Measurements from ENCODE around the gene TTC7B. TPM values are rescaled to one million over a fixed set of nuclear protein-coding genes. Genes with fewer than 3 reads are reported as not detected.

The TTC7B gene
- total RNA-seq, 1 experiment from 2014 or later = under 0.01 TPM

GRCh38 chr14:90536092-90536491 is 280.1 kb downstream of the TTC7B start:
- no peak overlapping the region for H2AFZ ChIP-seq (ENCODE audit: low read length)
- no peaks in the 10 kb centered on the region for H3K4me1 ChIP-seq (ENCODE audit: low read length)
- H3K9me3 ChIP-seq (ENCODE audit: low read length) = no peaks in the 10 kb centered on the region
- no peak overlapping the region for H3K4me3 ChIP-seq (ENCODE audit: low read length)
- H3K9me2 ChIP-seq (replicated peaks; ENCODE audit: insufficient read depth, low read length) = no peaks in the 10 kb centered on the region
- no peaks in the 10 kb centered on the region for H3K27me3 ChIP-seq (ENCODE audit: low read length)
- H4K20me1 ChIP-seq (ENCODE audit: insufficient read depth, low read depth, low read length) = no peaks in the 10 kb centered on the region
- no peak for DNase-seq
- no peaks in the 10 kb centered on the region for H3K79me2 ChIP-seq (ENCODE audit: low read length)
- H3K36me3 ChIP-seq (ENCODE audit: insufficient read depth, low read length) = no peaks in the 10 kb centered on the region
- H3K4me2 ChIP-seq (ENCODE audit: low read depth, low read length, poor library complexity, severe bottlenecking) = no peak overlapping the region
- H3K27ac ChIP-seq (ENCODE audit: low read length) = no peak overlapping the region
- H3K9ac ChIP-seq (ENCODE audit: low read length) = no peak overlapping the region

- H3K9ac ChIP-seq (ENCODE audit: low read length) = no peak overlapping the region
- H3K27ac ChIP-seq (ENCODE audit: low read length) = no peak overlapping the region
- H4K20me1 ChIP-seq (ENCODE audit: insufficient read depth, low read depth, low read length) = no peaks in the 10 kb centered on the region
- no peak for DNase-seq
- H3K27me3 ChIP-seq (ENCODE audit: low read length) = no peaks in the 10 kb centered on the region
- H3K9me2 ChIP-seq (replicated peaks; ENCODE audit: insufficient read depth, low read length) = no peaks in the 10 kb centered on the region
- H3K4me2 ChIP-seq (ENCODE audit: low read depth, low read length, poor library complexity, severe bottlenecking) = no peak overlapping the region
- no peaks in the 10 kb centered on the region for H3K36me3 ChIP-seq (ENCODE audit: insufficient read depth, low read length)
- H3K9me3 ChIP-seq (ENCODE audit: low read length) = no peaks in the 10 kb centered on the region
- H2AFZ ChIP-seq (ENCODE audit: low read length) = no peak overlapping the region
- H3K79me2 ChIP-seq (ENCODE audit: low read length) = no peaks in the 10 kb centered on the region
- H3K4me3 ChIP-seq (ENCODE audit: low read length) = no peak overlapping the region
- no peaks in the 10 kb centered on the region for H3K4me1 ChIP-seq (ENCODE audit: low read length)
These were observed 280.6 kb downstream of the TTC7B start for GRCh38 chr14:90535556-90536090.

- Histone ChIP-seq H4K20me1 (ENCODE audit: insufficient read depth, low read depth, low read length) (no peaks in the 10 kb centered on the region), H3K9me3 (ENCODE audit: low read length) (no peaks in the 10 kb centered on the region), H2AFZ (ENCODE audit: low read length) (no peak overlapping the region), H3K4me3 (ENCODE audit: low read length) (no peak overlapping the region), H3K36me3 (ENCODE audit: insufficient read depth, low read length) (no peaks in the 10 kb centered on the region), H3K9me2 (replicated peaks; ENCODE audit: insufficient read depth, low read length) (no peaks in the 10 kb centered on the region), H3K27me3 (ENCODE audit: low read length) (no peaks in the 10 kb centered on the region), H3K9ac (ENCODE audit: low read length) (no peak overlapping the region), H3K4me2 (ENCODE audit: low read depth, low read length, poor library complexity, severe bottlenecking) (no peak overlapping the region), H3K79me2 (ENCODE audit: low read length) (no peaks in the 10 kb centered on the region), H3K4me1 (ENCODE audit: low read length) (no peaks in the 10 kb centered on the region), H3K27ac (ENCODE audit: low read length) (no peak overlapping the region)
- DNase-seq = no peak
These were observed 281.2 kb downstream of the TTC7B start for GRCh38 chr14:90534838-90535555.

- Histone ChIP-seq H3K79me2 (ENCODE audit: low read length) (no peaks in the 10 kb centered on the region), H3K4me1 (ENCODE audit: low read length) (no peaks in the 10 kb centered on the region), H3K9me2 (replicated peaks; ENCODE audit: insufficient read depth, low read length) (no peaks in the 10 kb centered on the region), H3K9ac (ENCODE audit: low read length) (no peak overlapping the region), H3K36me3 (ENCODE audit: insufficient read depth, low read length) (no peaks in the 10 kb centered on the region), H2AFZ (ENCODE audit: low read length) (no peak overlapping the region), H3K27ac (ENCODE audit: low read length) (no peak overlapping the region), H4K20me1 (ENCODE audit: insufficient read depth, low read depth, low read length) (no peaks in the 10 kb centered on the region), H3K27me3 (ENCODE audit: low read length) (no peaks in the 10 kb centered on the region), H3K4me3 (ENCODE audit: low read length) (no peak overlapping the region), H3K9me3 (ENCODE audit: low read length) (no peaks in the 10 kb centered on the region), H3K4me2 (ENCODE audit: low read depth, low read length, poor library complexity, severe bottlenecking) (no peak overlapping the region)
- no peak for DNase-seq
These were observed 282.0 kb downstream of the TTC7B start for GRCh38 chr14:90534091-90534837.

- Histone ChIP-seq H3K9me2 (replicated peaks; ENCODE audit: insufficient read depth, low read length) (no peaks in the 10 kb centered on the region), H2AFZ (ENCODE audit: low read length) (no peak overlapping the region), H3K9me3 (ENCODE audit: low read length) (no peaks in the 10 kb centered on the region), H3K27ac (ENCODE audit: low read length) (no peak overlapping the region), H3K27me3 (ENCODE audit: low read length) (no peaks in the 10 kb centered on the region), H3K4me3 (ENCODE audit: low read length) (no peak overlapping the region), H3K36me3 (ENCODE audit: insufficient read depth, low read length) (no peaks in the 10 kb centered on the region), H3K4me1 (ENCODE audit: low read length) (no peaks in the 10 kb centered on the region), H4K20me1 (ENCODE audit: insufficient read depth, low read depth, low read length) (no peaks in the 10 kb centered on the region), H3K79me2 (ENCODE audit: low read length) (no peaks in the 10 kb centered on the region), H3K9ac (ENCODE audit: low read length) (no peak overlapping the region), H3K4me2 (ENCODE audit: low read depth, low read length, poor library complexity, severe bottlenecking) (no peak overlapping the region)
- DNase-seq = no peak
These were observed 282.6 kb downstream of the TTC7B start for GRCh38 chr14:90533591-90534021.

GRCh38 chr14:90532826-90533525 is 283.3 kb downstream of the TTC7B start:
- DNase-seq = no peak
- Histone ChIP-seq H3K9me3 (ENCODE audit: low read length) (no peaks in the 10 kb centered on the region), H3K9ac (ENCODE audit: low read length) (no peak overlapping the region), H3K27me3 (ENCODE audit: low read length) (no peaks in the 10 kb centered on the region), H3K4me2 (ENCODE audit: low read depth, low read length, poor library complexity, severe bottlenecking) (no peak overlapping the region), H4K20me1 (ENCODE audit: insufficient read depth, low read depth, low read length) (no peaks in the 10 kb centered on the region), H3K4me1 (ENCODE audit: low read length) (no peaks in the 10 kb centered on the region), H3K36me3 (ENCODE audit: insufficient read depth, low read length) (no peaks in the 10 kb centered on the region), H3K27ac (ENCODE audit: low read length) (no peak overlapping the region), H3K4me3 (ENCODE audit: low read length) (no peak overlapping the region), H3K79me2 (ENCODE audit: low read length) (no peaks in the 10 kb centered on the region), H3K9me2 (replicated peaks; ENCODE audit: insufficient read depth, low read length) (no peaks in the 10 kb centered on the region), H2AFZ (ENCODE audit: low read length) (no peak overlapping the region)

GRCh38 chr14:90531497-90531896 is 284.7 kb downstream of the TTC7B start:
- H4K20me1 ChIP-seq (ENCODE audit: insufficient read depth, low read depth, low read length) = no peaks in the 10 kb centered on the region
- no peak for DNase-seq
- H2AFZ ChIP-seq (ENCODE audit: low read length) = no peak overlapping the region
- H3K36me3 ChIP-seq (ENCODE audit: insufficient read depth, low read length) = no peaks in the 10 kb centered on the region
- no peak overlapping the region for H3K4me2 ChIP-seq (ENCODE audit: low read depth, low read length, poor library complexity, severe bottlenecking)
- H3K27me3 ChIP-seq (ENCODE audit: low read length) = no peaks in the 10 kb centered on the region; the same call in 1 of the 2 replicates
- H3K4me3 ChIP-seq (ENCODE audit: low read length) = no peak overlapping the region
- no peaks in the 10 kb centered on the region for H3K79me2 ChIP-seq (ENCODE audit: low read length)
- H3K9me2 ChIP-seq (replicated peaks; ENCODE audit: insufficient read depth, low read length) = no peaks in the 10 kb centered on the region
- H3K9me3 ChIP-seq (ENCODE audit: low read length) = peaks cover 5% of the 10 kb centered on the region
- H3K27ac ChIP-seq (ENCODE audit: low read length) = no peak overlapping the region
- no peaks in the 10 kb centered on the region for H3K4me1 ChIP-seq (ENCODE audit: low read length)
- H3K9ac ChIP-seq (ENCODE audit: low read length) = no peak overlapping the region

GRCh38 chr14:90530523-90530922 is 285.7 kb downstream of the TTC7B start:
- Histone ChIP-seq H3K9me2 (replicated peaks; ENCODE audit: insufficient read depth, low read length) (no peaks in the 10 kb centered on the region), H3K4me3 (ENCODE audit: low read length) (no peak overlapping the region), H3K79me2 (ENCODE audit: low read length) (no peaks in the 10 kb centered on the region), H3K27me3 (ENCODE audit: low read length) (no peaks in the 10 kb centered on the region; the same call in 1 of the 2 replicates), H3K9ac (ENCODE audit: low read length) (no peak overlapping the region), H3K36me3 (ENCODE audit: insufficient read depth, low read length) (no peaks in the 10 kb centered on the region), H3K9me3 (ENCODE audit: low read length) (peaks cover 5% of the 10 kb centered on the region), H3K4me2 (ENCODE audit: low read depth, low read length, poor library complexity, severe bottlenecking) (no peak overlapping the region), H4K20me1 (ENCODE audit: insufficient read depth, low read depth, low read length) (no peaks in the 10 kb centered on the region), H2AFZ (ENCODE audit: low read length) (no peak overlapping the region), H3K27ac (ENCODE audit: low read length) (no peak overlapping the region), H3K4me1 (ENCODE audit: low read length) (no peaks in the 10 kb centered on the region)
- DNase-seq = no peak
